WTC11 (cell line): ENCODE measurements around the gene CA5B.

ENCODE experiments used
- ATF2 ChIP-seq: sonication (generic); formaldehyde crosslinking; IDR thresholded peaks from 2 replicates; pipeline ENCODE4 v1.8.1; 2022; ENCODE audit warnings: low read depth, missing genetic modification reagents, borderline replicate concordance
- CTCF ChIP-seq: fragments of 200-600 bp; IDR thresholded peaks from 2 replicates; pipeline ENCODE4 v1.8.0; 2022; ENCODE audit warnings: antibody characterized with exemption
- ETV6 ChIP-seq: sonication (generic); formaldehyde crosslinking; IDR thresholded peaks from 2 replicates; pipeline ENCODE4 v1.8.1; 2022; ENCODE audit warnings: mild to moderate bottlenecking, missing genetic modification reagents
- JAZF1 ChIP-seq: fragments of 250-450 bp; sonication (Bioruptor Pico); IDR thresholded peaks from 2 replicates; pipeline ENCODE4 v1.9.0; 2021; ENCODE audit warnings: moderate library complexity, mild to moderate bottlenecking, inconsistent platforms
- MXD4 ChIP-seq: fragments of 250-450 bp; sonication (Bioruptor Pico); IDR thresholded peaks from 2 replicates; pipeline ENCODE4 v1.8.0; 2021; ENCODE audit warnings: mild to moderate bottlenecking, moderate library complexity, borderline replicate concordance
- SMAD4 ChIP-seq: sonication (generic); formaldehyde crosslinking; IDR thresholded peaks from 2 replicates; pipeline ENCODE4 v1.8.0; 2022; ENCODE audit warnings: mild to moderate bottlenecking, missing genetic modification reagents
- SP1 ChIP-seq: sonication (generic); formaldehyde crosslinking; conservative IDR thresholded peaks from 2 replicates; pipeline ENCODE4 v1.8.1; 2022; ENCODE audit warnings: missing genetic modification reagents
- TP53 ChIP-seq: sonication (generic); formaldehyde crosslinking; IDR thresholded peaks from 2 replicates; pipeline ENCODE4 v1.8.1; 2023; ENCODE audit warnings: mild to moderate bottlenecking, missing genetic modification reagents
- USF2 ChIP-seq: sonication (generic); formaldehyde crosslinking; IDR thresholded peaks from 2 replicates; pipeline ENCODE4 v1.8.1; 2023; ENCODE audit warnings: mild to moderate bottlenecking, missing genetic modification reagents, moderate library complexity
- ZNF121 ChIP-seq: sonication (generic); formaldehyde crosslinking; IDR thresholded peaks from 2 replicates; pipeline ENCODE4 v1.8.0; 2023; ENCODE audit warnings: missing genetic modification reagents

- TF ChIP-seq ETV6 (no peak), USF2 (CRISPR knock-in tag) (no peak), ATF2 (CRISPR knock-in tag) (no peak), SP1 (no peak), TP53 (CRISPR knock-in tag) (no peak), CTCF (no peak), SMAD4 (CRISPR knock-in tag) (no peak), JAZF1 (CRISPR knock-in tag) (no peak), ZNF121 (CRISPR knock-in tag) (no peak), MXD4 (CRISPR knock-in tag) (no peak)
Observed at GRCh38 chrX:15702488-15703371, 35.3 kb upstream of the CA5B start.
